Effector CD4-positive, alpha-beta T cell (primary cell): ENCODE results near the gene KIF26B.

ENCODE experiments used
- DNase-seq: peaks from one replicate; pipeline ENCODE4 v3.0.0-alpha.2; 2020

Gene KIF26B

DNA sequence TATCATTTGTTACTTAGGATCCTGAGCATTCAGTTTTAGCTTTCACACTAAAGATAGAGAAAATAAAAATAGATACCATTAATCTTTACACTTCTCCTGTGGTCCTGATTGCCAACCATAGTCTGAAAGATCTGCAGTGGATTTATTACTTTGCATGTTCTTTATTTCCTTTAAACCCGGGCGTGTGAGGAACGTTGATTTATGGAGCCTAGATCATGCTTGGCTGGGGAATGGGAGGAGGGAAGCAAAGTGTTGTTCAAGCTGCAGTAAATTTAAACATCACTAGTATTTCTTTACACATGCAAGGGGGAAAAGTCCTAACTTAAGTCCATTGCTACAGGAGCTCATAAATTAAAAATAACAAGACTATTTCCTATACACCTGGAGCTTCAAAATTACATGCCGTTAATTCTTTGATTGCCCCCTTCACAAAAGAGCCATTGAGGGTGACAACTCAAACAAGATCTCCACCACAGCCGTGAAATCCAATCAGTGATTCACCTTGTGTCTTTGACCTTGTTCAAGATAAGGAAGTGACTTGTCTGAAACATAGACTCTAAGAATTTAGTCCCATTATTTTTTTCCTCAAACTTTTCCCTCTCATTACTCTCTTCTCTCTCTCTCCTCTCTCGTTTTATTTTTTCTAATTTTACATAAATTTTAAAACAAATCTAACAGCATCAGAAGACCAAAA lies 282.7 kb downstream of the KIF26B start:
- DNase-seq: no peak

DNA sequence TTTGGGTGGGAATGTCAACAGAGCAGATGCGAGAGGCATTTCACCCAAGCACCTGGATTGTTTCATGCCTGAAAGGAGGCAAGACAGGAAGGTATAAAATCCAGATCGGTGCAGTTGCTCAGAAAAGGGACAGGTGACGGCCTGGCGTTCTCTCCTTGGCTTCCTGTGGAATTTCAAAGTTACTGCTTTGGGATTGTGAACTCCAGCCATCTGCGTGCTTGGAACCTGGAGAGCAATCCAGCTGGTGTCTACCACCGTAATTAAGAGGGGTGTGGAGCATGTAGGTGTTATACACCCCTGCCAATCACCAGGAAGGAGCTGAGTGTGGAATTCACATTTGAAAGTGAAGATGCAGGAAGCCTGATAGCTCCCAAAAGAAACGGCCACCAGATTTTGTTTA lies 286.1 kb downstream of the KIF26B start:
- DNase-seq: no peak

DNA sequence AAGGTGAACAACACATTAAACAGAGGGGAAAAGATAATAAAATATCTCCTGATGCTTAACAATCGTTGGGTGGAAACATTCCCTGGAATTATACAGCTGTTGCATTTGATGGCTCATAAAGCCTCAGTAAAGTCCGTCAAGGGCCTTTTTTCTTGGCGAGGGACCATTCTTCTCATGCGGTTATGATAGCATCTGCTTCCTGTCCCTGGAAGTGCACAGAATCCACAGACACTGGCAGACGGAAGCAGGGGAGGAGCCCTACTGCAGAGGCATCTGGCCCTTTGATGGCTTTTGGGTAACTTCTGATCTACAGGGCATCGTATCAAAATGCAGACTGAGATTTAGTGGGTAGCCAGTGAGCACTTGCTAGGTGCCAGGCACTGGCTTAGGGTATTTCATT lies 286.9 kb downstream of the KIF26B start:
- no peak for DNase-seq

DNA sequence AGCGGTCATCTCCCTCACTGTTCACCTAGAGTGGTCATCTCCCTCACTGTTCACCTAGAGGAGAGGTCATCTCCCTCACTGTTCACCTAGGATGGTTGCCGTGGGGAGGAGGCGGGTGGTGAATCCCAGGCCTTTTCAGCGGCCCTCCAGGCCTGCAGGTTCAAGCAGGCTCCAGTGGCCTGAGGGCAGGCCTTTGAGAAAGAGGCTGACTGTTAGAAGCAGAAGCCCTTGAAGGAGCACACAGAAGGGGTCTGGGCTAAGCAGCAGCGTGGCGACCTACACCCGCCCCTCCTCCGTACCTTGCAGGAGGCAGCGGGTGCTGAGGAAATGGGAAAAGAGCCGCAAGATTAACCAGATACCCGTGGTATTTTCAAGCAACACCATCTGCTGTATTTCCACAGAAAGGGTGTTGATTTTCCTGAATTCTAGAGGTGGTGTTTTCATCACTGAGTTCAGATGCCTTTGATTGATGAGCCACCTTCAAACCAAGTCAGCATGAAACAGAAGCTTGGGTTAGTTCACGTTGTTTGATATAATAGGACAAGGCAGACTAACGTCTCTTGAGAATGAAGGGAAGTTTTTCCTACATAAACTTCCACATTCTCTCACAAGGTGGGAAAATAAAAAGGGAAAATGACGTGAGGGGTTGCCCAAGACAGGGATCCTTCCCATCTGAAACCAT lies 289.5 kb downstream of the KIF26B start:
- DNase-seq: no peak

DNA sequence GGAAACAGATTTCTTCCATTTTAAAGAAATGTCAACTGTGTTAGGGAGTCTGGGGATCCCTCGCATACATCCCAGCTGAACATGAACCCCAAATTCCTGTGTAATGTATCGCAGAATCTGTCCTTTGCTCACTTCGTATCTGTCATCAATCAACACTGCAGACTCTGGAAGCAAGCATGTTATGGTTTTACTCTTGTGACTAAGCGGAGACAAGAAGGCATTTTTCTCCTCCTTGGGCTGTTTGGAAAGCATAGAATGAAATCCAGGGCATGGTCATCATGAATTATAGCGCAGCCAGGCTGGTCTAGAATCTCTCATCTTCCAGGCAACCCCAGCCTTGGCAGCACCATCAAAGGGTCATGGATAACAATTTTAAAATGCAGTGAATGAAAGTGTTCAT lies 290.2 kb downstream of the KIF26B start:
- no peak for DNase-seq

DNA sequence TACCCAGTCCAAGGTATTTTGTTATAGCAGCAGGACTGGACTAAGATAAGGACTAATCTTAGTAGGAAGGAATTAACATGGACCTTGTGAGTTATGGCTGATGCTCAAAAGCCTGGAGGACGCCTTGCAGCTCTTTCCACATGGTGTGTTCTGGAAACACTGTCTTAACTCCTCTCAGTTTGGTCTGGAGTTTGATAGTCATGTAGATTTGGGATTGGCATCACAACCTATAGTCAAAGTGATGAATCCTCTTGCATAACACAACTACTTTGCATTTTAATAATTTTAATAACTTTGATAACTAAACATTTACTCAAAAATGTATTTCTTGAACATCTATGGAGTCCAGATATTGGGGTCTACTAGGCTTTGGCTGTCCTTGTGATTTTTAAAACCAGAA lies 293.7 kb downstream of the KIF26B start:
- no peak for DNase-seq

DNA sequence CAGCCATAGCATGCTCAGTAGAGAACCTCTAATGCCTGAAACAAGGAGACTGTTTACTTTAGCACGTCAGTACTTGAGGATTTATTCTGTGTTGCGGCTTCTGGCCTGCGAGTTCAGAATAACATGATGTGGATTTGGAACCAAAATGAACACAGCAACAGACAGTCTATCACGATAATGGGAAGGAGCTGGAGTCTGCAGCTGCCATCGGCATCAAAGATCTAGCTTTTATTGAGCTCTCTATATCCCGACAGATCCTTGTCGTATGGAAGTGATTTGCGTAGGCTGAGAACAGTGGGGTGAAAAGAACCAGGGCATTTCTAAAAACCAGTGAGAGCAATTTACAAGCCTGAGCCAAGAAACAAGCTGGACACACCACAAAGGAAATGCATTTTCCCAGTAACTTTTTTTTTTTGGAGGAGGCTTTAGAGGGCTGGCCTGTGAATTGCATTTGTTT lies 294.2 kb downstream of the KIF26B start:
- no peak for DNase-seq

DNA sequence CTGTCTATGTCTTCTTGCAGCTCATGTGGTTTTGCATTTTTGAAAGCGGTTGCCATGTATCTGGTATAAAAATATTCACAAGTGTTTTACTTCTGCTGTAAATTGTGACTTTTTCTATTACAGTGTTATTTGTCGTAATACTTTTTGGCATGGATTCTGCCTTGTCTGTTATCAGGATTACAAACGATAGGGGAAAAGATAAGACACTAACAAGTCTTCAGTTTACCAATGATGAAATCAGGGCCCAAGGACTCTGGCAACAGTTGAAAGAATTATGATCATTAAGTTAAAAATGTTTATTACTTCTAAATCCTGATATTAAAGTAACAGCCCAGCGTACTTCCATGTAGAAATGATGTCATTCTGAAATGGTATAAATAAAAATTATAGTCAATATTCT lies 298.8 kb downstream of the KIF26B start:
- no peak for DNase-seq

DNA sequence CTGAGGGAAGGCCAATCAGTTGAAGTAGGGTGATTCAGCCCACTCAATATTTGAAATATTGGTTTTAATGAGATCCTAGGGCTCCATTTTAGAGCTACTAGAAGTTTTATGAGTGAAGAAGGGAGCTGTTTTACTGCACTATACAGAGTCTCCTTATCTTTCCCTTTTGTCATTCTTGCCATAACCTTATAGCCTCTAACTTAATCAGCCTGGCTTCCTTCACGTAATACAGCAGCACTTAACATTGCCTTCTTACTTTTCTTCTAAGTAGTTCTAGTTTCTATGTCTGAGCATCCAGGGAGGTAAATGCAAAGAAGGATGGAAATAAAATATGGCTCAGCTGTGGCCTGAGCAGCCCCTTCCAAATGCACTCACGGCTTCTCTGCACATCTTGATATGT lies 299.3 kb downstream of the KIF26B start:
- DNase-seq: no peak

DNA sequence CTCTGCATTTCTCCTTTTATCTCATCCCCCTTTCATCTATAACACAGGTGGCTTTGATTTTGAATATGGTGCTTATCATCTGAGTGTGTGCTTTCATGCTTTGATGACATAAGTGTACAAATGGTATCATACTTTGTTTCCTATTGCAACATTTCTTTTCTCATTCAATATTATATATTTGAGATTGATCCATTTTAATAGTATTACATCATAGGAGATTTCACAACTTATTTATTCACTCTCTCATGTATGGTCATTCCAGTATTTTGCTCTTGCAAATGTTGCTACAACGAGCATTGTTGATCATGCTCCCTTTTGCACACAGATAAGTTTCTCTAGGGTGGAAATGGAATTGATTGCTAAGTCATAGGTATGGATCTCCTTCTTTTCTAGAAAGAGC lies 302.8 kb downstream of the KIF26B start:
- no peak for DNase-seq

DNA sequence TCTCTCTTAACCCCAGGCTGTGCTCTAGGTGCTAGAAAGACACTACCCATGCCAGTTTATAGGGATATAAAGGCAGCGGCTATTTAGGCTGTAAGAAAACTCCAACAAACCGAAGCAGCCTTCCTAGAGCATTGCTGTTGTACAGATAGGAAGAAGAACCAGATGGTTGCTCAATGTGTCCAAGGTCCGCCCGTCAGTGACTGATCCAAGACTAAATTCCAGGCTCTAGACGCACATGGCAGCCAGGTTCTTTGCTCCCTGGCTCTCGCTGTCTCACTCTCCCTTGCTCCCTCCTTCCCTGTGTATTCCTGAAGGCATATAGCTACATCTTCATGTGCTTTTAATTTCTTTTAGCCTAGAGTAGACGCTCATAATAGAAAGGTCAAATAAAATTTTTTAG lies 303.4 kb downstream of the KIF26B start:
- no peak for DNase-seq

DNA sequence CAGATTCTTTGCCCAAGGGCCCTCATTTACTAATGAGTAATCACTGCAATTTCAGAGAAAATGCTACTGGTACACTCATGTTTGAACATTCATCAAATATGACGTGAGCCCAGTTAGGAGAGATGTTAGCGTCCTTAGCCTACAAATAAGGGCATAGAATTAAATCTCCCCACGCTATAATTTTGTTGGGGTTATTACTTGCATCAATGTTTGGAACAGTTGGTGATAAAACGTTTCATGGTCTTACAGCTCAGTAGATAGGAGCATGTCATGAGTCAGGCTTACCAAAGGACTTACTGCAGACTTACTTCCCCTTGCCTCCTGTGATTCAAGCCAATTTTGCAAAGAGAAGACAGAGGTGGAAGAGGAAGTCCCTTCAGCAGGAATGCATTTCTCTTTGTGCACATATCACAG lies 304.0 kb downstream of the KIF26B start:
- no peak for DNase-seq

DNA sequence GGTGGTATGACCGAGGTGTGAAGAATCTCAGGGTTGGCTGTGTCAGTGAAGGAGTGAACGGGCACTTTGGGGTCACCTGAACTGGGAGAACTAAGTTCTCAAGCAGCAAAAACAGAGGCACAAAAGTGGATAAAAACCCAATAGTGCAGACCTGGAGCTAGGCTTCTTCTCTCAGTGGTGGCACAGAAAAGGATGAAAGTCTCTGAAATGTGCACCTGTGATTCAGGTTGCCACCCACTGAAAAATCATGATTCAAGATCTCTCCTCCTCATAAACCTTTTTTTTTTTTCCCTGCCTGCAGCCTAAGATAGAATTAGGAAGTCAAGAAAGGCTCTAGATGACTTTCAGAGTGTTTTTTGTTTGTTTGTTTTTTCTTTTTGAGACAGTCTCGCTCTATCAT lies 304.8 kb downstream of the KIF26B start:
- no peak for DNase-seq

DNA sequence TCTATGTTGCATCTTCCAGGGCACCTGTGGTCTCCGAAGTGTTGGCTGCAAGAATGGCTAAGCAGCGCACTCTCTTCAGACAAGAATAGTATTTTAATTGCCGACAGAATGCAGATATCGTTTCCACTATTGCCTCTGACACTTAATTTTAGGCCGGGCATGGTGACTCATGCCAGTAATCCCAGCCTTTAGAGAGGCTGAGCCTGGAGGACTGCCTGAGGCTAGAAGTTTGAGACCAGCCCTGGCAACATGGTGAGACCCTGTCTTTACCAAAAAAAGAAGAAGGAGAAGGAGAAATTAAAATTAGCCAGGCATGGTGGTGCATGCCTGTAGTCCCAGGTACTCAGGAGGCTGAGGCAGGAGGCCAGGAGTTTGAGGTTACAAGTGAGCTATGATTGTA lies 306.9 kb downstream of the KIF26B start:
- no peak for DNase-seq

DNA sequence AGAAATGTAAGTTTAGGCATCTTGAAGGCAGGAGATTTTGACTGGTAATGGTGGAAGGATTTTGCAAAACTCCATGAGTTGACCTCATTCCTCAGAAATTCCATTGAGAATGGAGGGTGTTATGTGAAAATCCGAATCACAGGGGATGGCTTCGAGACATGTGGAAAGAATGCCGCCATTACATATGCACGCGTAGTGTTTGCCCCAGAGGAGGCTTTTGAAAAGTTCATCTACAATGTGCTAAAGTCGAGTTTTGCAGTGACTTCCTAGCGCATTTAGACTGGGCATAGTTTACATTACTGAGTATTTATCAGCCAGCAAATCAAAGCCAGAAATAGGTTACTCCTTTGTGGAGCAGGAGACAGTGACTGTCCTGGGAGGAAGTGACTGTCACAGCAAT lies 307.4 kb downstream of the KIF26B start:
- DNase-seq: no peak

DNA sequence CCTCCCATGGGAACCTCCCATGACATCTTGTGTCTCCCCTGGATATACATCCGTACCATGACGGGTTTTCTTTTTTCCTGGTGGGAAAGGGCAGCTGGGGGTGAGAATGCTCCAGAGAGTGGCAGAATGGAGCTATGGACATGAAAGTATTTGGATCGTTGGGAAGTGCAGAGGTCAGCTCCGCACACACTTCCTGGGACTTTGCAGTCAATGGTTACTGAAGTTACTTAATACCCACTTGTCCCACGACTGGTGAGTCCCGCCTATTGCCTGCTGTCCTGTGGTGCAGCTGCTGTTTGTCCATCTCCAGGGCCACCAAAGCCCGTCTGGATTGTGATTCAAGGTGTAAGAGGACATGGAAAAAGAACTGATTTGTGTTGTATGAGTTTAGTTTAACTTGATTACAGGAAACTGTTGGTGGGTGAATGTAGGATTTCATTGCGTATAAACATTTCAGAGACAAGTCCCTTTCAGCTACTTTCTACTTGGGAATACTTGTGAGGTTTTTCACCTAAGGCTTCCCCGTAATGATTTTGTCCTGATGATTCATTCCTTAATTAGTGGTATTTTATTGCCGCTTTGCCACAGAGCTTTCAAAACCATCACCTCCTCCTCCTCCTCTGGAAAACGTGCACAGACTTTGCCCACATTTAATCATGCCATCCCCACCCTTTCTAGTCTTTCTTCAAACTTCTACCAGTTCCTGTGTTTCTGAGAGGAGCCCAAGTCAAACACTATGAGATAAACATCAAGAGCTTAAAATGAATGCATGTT lies 308.8 kb downstream of the KIF26B start:
- DNase-seq: no peak

DNA sequence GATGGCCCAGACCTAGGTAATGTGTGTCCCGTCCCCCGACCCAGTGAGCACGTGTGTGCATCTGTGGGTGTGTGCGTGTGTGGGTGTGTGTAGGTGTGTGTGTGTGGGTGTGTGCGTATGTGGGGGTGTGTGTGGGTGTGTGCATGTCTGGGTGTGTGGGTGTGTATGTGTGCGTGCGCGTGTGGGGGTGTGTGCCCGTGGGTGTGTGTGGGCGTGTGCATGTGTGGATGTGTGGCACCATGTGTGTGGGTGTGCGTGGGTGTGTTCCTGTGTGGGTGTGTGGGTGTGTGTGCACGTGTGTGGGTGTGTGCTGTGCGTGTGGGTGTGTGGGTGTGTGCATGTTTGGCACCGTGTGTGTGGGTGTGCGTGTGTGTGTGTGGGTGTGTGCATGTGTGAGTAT lies 309.5 kb downstream of the KIF26B start:
- no peak for DNase-seq

DNA sequence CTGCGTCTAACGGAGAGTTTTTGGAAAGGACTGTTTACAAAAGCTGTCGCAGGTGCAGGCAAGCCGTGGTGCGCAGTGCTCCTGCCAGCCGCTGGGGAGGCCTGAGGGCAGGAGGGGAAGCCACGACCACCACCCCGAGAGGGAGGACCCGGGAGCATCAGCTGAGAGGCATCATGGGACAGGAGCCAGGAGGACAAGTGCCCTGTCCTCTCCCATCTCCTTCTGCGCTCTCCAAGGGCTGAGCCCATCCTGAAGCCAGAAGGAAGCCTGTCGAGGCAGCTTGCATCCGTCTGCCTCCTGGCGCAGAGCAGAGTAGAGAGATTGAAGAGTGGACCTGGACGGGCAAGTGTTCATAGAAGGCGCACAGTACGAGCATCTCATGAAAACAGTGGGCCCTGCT lies 310.9 kb downstream of the KIF26B start:
- no peak for DNase-seq

DNA sequence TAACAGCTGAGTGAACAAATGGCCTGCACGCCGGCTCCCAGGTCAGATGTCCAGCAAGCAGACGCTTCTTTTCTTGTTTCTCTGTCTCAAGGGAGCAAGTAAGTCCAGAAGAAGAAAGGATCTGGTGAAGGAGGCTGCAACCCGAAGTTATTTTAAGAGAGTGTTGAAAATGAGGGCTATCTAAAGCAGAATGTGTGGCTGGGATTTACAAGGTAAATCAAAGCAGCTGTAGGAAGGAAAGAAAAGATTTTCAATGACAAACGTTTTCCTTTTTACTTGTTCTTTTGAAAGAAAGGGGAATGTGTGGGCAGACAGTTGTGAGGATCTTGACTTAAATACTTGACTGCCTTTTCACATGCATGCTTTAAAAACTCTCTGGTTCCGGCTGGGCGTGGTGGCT lies 311.5 kb downstream of the KIF26B start:
- DNase-seq: no peak

DNA sequence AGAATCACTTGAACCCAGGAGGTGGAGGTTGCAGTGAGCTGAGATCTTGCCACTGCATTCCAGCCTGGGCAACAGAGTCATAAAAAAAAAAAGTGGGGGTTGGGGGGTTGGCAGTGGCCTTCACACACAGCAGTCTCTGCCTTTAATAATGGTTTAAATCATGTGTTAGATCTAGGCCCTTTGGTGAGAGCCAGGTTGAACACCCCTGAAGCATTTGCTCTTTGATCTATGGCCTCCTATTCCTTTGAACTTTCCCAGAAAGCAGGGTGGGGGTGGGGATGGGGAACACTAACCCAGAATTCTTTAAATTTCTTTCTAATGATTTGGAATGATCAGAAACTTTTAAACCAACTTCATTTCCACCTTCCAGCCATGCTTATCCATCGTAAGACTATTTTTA lies 313.0 kb downstream of the KIF26B start:
- no peak for DNase-seq

DNA sequence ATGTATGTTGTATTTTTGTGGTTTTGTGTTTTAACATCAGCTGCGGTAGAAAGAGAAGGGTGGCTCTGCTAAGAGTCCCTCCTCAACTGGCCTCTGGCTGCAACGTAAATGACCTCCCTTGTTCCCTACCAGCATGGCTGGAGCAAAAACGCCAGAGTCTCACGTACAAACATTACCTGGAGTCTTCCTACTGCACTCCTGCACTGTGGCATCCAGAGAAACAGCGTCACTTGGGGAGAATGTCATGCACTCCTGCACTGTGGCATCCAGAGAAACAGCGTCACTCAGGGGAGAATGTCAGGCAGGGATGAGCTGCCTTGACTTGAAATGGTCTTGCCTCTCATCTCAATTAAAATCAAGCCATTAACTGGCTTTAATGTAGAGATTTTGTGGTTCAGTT lies 314.2 kb downstream of the KIF26B start:
- DNase-seq: no peak

DNA sequence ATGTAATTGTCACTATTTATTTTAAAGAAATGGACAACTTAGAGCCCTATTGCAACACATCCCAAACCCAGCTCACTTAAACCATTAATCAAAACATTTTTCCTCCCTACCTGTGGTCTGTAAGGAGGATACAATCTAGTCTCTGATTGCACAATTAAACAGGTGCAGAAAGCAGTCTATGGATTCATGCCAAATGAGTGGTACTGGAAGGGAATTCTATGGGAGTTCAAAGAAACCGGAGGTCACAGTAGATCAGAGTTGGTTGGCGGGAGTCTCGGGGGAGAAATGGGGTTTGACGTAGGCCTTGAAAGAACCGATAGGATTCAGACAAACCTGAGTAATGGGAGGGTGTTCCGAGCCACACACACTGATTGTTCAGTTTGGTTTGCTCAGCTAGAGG lies 314.9 kb downstream of the KIF26B start:
- no peak for DNase-seq

DNA sequence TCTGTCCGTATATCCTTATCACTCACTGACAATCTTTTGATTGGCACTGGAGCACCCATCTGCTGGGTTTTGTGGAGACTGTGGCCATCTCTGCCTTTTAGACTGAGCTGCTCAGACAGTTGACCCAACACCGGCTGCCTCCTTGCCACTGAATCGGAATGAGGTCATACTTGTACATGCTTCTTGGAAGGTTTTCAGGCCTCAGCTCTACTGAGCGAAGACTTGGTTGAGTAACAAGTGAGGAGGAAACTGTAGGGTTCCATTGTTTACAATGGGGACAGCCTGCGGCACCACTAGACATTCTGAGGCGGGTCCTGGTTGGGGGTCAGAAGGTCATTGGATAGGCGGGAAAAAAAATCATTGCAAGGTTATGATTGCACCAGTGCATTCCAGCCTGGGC lies 320.3 kb downstream of the KIF26B start:
- no peak for DNase-seq

DNA sequence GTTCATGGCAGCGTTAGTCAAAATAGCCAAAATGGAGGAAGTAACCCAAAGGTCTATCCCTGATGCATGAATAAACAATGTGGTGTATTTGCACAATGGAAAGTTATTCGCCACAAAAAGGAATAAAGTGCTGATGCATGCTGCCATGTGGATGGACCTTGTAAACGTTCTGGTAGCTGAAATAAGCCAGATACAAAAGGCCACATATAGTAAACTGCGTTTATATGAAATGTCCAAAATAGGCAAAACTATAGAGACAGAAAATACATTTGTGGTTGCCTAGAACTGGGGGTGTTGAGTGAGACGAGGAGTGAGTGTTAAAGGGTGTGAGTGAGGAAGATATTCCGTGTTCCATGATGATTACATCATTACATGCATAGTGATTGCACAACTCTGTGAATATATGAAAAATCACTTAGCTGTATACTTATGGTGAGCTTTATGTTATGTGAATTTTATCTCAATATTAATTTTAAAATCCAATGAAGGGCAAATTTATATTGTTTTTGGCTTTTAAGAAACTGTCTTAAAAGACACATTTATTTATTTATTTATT lies 321.3 kb downstream of the KIF26B start:
- DNase-seq: no peak
